Gastrocnemius medialis (tissue), 4 donors: Measurements from ENCODE around the gene CD5L.

Experiments
- POLR2A ChIP-seq, 2 donors: fragments of 450-650 bp; IDR thresholded peaks; one replicate each; pipeline ENCODE4 v1.6.1; 2017; ENCODE audit warnings: antibody characterized with exemption in 2 of 2, mild to moderate bottlenecking in 2 of 2, moderate library complexity in 2 of 2
- TF ChIP-seq, protein P1 (sequence below), 5 experiments: fragments of 450-650 bp in 3 of 5; fragments of 200-600 bp in 2 of 5; sonication (generic) in 2 of 5; IDR thresholded peaks in 4 of 5; conservative IDR thresholded peaks in 1 of 5; 1 replicate in 4 of 5; 2 replicates in 1 of 5; pipeline ENCODE4 v1.5.1; 2016 to 2019; ENCODE audit warnings: antibody characterized with exemption in 5 of 5, mild to moderate bottlenecking in 3 of 5, moderate library complexity in 3 of 5

DNA sequence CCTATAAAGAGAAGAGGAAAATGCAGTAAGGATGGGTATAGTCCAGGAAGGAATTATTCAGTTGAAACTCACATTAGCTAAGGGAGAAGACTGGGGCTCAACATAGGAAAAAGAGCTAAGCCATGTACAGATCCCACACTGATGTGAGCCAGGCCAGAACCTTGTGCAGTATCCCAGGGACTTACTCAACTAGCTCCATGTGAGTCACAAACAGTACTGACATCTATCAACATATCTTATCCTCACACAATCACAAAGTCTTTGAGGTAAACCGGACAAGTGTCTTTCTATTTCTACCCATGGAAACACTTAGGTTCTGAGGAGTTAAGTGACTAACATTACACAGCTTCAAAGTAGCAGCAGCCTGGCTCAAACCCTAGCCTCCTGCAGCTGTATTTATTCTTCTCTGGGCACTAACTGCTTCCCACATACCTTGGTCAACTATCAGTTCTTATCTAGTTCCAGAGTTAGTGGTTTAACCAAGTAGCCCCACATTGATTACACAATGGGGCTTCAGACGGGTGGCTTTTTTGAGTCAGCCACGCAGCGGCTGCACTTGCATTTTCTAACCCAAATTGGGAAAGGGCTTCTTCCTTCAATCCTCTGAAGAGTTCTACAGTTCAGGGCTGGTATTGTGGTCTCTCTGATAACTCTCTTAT, 9.5 kb downstream of the CD5L start:
- TF ChIP-seq, protein P1, sequence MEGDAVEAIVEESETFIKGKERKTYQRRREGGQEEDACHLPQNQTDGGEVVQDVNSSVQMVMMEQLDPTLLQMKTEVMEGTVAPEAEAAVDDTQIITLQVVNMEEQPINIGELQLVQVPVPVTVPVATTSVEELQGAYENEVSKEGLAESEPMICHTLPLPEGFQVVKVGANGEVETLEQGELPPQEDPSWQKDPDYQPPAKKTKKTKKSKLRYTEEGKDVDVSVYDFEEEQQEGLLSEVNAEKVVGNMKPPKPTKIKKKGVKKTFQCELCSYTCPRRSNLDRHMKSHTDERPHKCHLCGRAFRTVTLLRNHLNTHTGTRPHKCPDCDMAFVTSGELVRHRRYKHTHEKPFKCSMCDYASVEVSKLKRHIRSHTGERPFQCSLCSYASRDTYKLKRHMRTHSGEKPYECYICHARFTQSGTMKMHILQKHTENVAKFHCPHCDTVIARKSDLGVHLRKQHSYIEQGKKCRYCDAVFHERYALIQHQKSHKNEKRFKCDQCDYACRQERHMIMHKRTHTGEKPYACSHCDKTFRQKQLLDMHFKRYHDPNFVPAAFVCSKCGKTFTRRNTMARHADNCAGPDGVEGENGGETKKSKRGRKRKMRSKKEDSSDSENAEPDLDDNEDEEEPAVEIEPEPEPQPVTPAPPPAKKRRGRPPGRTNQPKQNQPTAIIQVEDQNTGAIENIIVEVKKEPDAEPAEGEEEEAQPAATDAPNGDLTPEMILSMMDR (IDR thresholded peaks at IDR 0.05 in 4 of 5, conservative IDR thresholded peaks at IDR 0.05 in 1 of 5), result no peak
- TF ChIP-seq POLR2A (IDR thresholded peaks at IDR 0.05), result no peak
